Ascending aorta (tissue), 2 donors: ENCODE data around the gene SND1. TPM values are rescaled to one million over a fixed set of nuclear protein-coding genes. Genes with fewer than 3 reads are reported as not detected.

Source experiments
- DNase-seq, 2 donors: peaks; one replicate each; pipeline ENCODE4 v3.0.0-alpha.2; 2019; ENCODE audit warnings: low spot score in 2 of 2
- H3K27ac ChIP-seq, 2 donors: fragments of 200-600 bp; sonication (generic); one replicate each; pipeline ENCODE4 v1.5.1; 2016 to 2017; ENCODE audit warnings: mild to moderate bottlenecking in 1 of 2
- H3K27me3 ChIP-seq: fragments of 200-600 bp; sonication (generic); one replicate; pipeline ENCODE4 v1.5.1; 2017
- H3K36me3 ChIP-seq, 2 donors: fragments of 200-600 bp; sonication (generic); one replicate each; pipeline ENCODE4 v1.5.1; 2016
- H3K4me1 ChIP-seq, 2 donors: fragments of 200-600 bp; sonication (generic); one replicate each; pipeline ENCODE4 v1.5.1; 2016 to 2017; ENCODE audit warnings: mild to moderate bottlenecking in 1 of 2
- H3K4me3 ChIP-seq, 2 donors: fragments of 200-600 bp; sonication (generic); one replicate each; pipeline ENCODE4 v1.5.1; 2016 to 2017; ENCODE audit warnings: mild to moderate bottlenecking in 1 of 2
- H3K9me3 ChIP-seq, 2 donors: fragments of 200-600 bp; sonication (generic); one replicate each; pipeline ENCODE4 v1.5.1; 2016
- CTCF ChIP-seq, 3 experiments: fragments of 200-600 bp in 2 of 3; fragments of 450-650 bp in 1 of 3; sonication (generic) in 2 of 3; IDR thresholded peaks; one replicate each; pipeline ENCODE4 v1.5.1; 2016 to 2019; ENCODE audit warnings: antibody characterized with exemption in 3 of 3, mild to moderate bottlenecking in 1 of 3, moderate library complexity in 1 of 3
- intact Hi-C: fragments of 100-400 bp; cut with DNase I; formaldehyde crosslinking; loops from one replicate; pipeline ENCODE4 v1.15.1; 2023
- total RNA-seq: library from RNA; depleted of rRNA; stranded (reverse); fragments of >200 nt; gene quantifications from one replicate; pipeline ENCODE4 v1.1.0, GENCODE V29; 2016

Gene SND1
- total RNA-seq, 1 donor from 2014 or later: 93.8 TPM

GRCh38 chr7:128052404-128052803 is 400.4 kb downstream of the SND1 start:
- DNase-seq: no peak
- no peak overlapping the region for H3K27ac ChIP-seq
- H3K36me3 ChIP-seq: no peaks in the 10 kb centered on the region
- H3K9me3 ChIP-seq: no peaks in the 10 kb centered on the region
- H3K4me3 ChIP-seq: no peak overlapping the region
- no peak for TF ChIP-seq CTCF (IDR thresholded peaks at IDR 0.05)
- H3K4me1 ChIP-seq: no peaks in the 10 kb centered on the region
- intact Hi-C loops: no loop called here
- H3K27me3 ChIP-seq: no peaks in the 10 kb centered on the region

- intact Hi-C loops: no loop called here
- no peaks in the 10 kb centered on the region for H3K36me3 ChIP-seq
- TF ChIP-seq CTCF (IDR thresholded peaks at IDR 0.05): no peak
- DNase-seq: no peak
- no peak overlapping the region for H3K27ac ChIP-seq
- no peaks in the 10 kb centered on the region for H3K4me1 ChIP-seq
- H3K9me3 ChIP-seq: no peaks in the 10 kb centered on the region
- no peak overlapping the region for H3K4me3 ChIP-seq
- H3K27me3 ChIP-seq: no peaks in the 10 kb centered on the region
These were observed 401.0 kb downstream of the SND1 start for GRCh38 chr7:128053023-128053422.

GRCh38 chr7:128053991-128054390 is 402.0 kb downstream of the SND1 start:
- TF ChIP-seq CTCF (IDR thresholded peaks at IDR 0.05): no peak
- intact Hi-C loops: no loop called here
- DNase-seq: no peak
- no peaks in the 10 kb centered on the region for H3K36me3 ChIP-seq
- H3K4me1 ChIP-seq: no peaks in the 10 kb centered on the region
- H3K27me3 ChIP-seq: no peaks in the 10 kb centered on the region
- no peak overlapping the region for H3K4me3 ChIP-seq
- no peak overlapping the region for H3K27ac ChIP-seq
- H3K9me3 ChIP-seq: no peaks in the 10 kb centered on the region

- TF ChIP-seq CTCF (IDR thresholded peaks at IDR 0.05): no peak
- intact Hi-C loops: no loop called here
- Histone ChIP-seq H3K9me3 (no peaks in the 10 kb centered on the region), H3K4me3 (no peak overlapping the region), H3K27ac (no peak overlapping the region), H3K27me3 (no peaks in the 10 kb centered on the region), H3K36me3 (no peaks in the 10 kb centered on the region), H3K4me1 (no peaks in the 10 kb centered on the region)
- no peak for DNase-seq
These were observed 402.5 kb downstream of the SND1 start for GRCh38 chr7:128054511-128054910.

GRCh38 chr7:128055637-128056036 is 403.6 kb downstream of the SND1 start:
- TF ChIP-seq CTCF (IDR thresholded peaks at IDR 0.05): no peak
- DNase-seq: no peak
- intact Hi-C loops: no loop called here

GRCh38 chr7:128056901-128057300 is 404.9 kb downstream of the SND1 start:
- Histone ChIP-seq H3K27me3 (no peaks in the 10 kb centered on the region), H3K27ac (no peak overlapping the region), H3K4me3 (no peak overlapping the region), H3K9me3 (no peaks in the 10 kb centered on the region), H3K4me1 (no peaks in the 10 kb centered on the region), H3K36me3 (no peaks in the 10 kb centered on the region)
- DNase-seq: no peak
- intact Hi-C loops: no loop called here
- TF ChIP-seq CTCF (IDR thresholded peaks at IDR 0.05): no peak

More at GRCh38 chr7:128055637-128056036, 403.6 kb downstream of the SND1 start:
- H3K36me3 ChIP-seq: no peaks in the 10 kb centered on the region
- no peaks in the 10 kb centered on the region for H3K4me1 ChIP-seq
- no peak overlapping the region for H3K4me3 ChIP-seq
- H3K9me3 ChIP-seq: no peaks in the 10 kb centered on the region
- no peaks in the 10 kb centered on the region for H3K27me3 ChIP-seq
- no peak overlapping the region for H3K27ac ChIP-seq
